ENCODE measurements around the gene ASIC5. TPM values are rescaled to one million over a fixed set of nuclear protein-coding genes. Genes with fewer than 3 reads are reported as not detected.

ASIC5 gene
- polyA plus RNA-seq, 1 of the 3 experiments (the other 2 are of a cell fraction) = not detected

GRCh38 chr4:155907556-155907955, 41.5 kb upstream of the ASIC5 start:
- no peak for DNase-seq
- WGBS (ENCODE audit: low lambda C conversion rate) = 58% methylated on average over 1 of the region's 1 CpG
- Histone ChIP-seq H4K20me1 (ENCODE audit: insufficient read depth) (no peaks in the 10 kb centered on the region), H3K4me2 (no peak overlapping the region), H3K27ac (ENCODE audit: low read depth in 2 of 2, low read length in 1 of 2) (no peak overlapping the region; a peak in 1 of 4 replicates), H3K27me3 (ENCODE audit: insufficient read depth) (no peaks in the 10 kb centered on the region), H3F3A (replicated peaks; ENCODE audit: insufficient read depth) (no peaks in the 10 kb centered on the region), H3K9me3 (no peaks in the 10 kb centered on the region), H3K9ac (no peak overlapping the region), H3K4me1 (ENCODE audit: control insufficient read depth in 1 of 2, insufficient read depth in 2 of 2, low read depth in 1 of 2, low read length in 1 of 2) (peaks cover 0 to 5% of the 10 kb centered on the region in 2 experiments; a peak in 1 of 4 replicates), H3K9me2 (no peaks in the 10 kb centered on the region), H3K4me3 (ENCODE audit: low read depth in 2 of 2, low read length in 1 of 2) (no peak overlapping the region), H3K79me2 (ENCODE audit: insufficient read depth) (no peaks in the 10 kb centered on the region), H3K36me3 (replicated peaks in 1 of 2; ENCODE audit: control insufficient read depth in 1 of 2, insufficient read depth in 2 of 2, low read length in 1 of 2) (no peaks in the 10 kb centered on the region), H2AFZ (ENCODE audit: low read depth) (0 out of 2 replicates have a peak overlapping the region, but pooled peaks have one; percentile 4)
- ChIA-PET POLR2A (no interaction called here), CTCF (no interaction called here)
- TF ChIP-seq RCOR1 (IDR thresholded peaks at IDR 0.05; ENCODE audit: low read length) (no peak), RXRA (IDR thresholded peaks at IDR 0.05; ENCODE audit: borderline replicate concordance, low read depth) (no peak), FOSL2 (IDR thresholded peaks at IDR 0.05; ENCODE audit: borderline replicate concordance, low read depth) (no peak), FOXM1 (IDR thresholded peaks at IDR 0.05; ENCODE audit: low read depth) (no peak), RAD21 (IDR thresholded peaks at IDR 0.05; ENCODE audit: low read length) (no peak), MEF2A (IDR thresholded peaks at IDR 0.05; ENCODE audit: borderline replicate concordance, low read depth) (no peak), GATA2 (CRISPR knock-in tag; IDR thresholded peaks at IDR 0.05) (no peak), ELF1 (IDR thresholded peaks at IDR 0.05) (no peak), SMC3 (IDR thresholded peaks at IDR 0.05; ENCODE audit: low read depth, low read length) (no peak), TCF12 (IDR thresholded peaks at IDR 0.05) (no peak), TAF1 (IDR thresholded peaks at IDR 0.05; ENCODE audit: borderline replicate concordance, low read depth, low read length) (no peak), SIN3A (IDR thresholded peaks at IDR 0.05; ENCODE audit: borderline replicate concordance, low read depth, low read length) (no peak), EP300 (IDR thresholded peaks at IDR 0.05; ENCODE audit: borderline replicate concordance in 1 of 2, low read depth in 1 of 2, low read length in 1 of 2) (no peak), GABPA (IDR thresholded peaks at IDR 0.05; ENCODE audit: low read depth) (no peak), POLR2AphosphoS5 (IDR thresholded peaks at IDR 0.05; ENCODE audit: low read depth, low read length) (no peak)
- TF ChIP-seq, protein P1, sequence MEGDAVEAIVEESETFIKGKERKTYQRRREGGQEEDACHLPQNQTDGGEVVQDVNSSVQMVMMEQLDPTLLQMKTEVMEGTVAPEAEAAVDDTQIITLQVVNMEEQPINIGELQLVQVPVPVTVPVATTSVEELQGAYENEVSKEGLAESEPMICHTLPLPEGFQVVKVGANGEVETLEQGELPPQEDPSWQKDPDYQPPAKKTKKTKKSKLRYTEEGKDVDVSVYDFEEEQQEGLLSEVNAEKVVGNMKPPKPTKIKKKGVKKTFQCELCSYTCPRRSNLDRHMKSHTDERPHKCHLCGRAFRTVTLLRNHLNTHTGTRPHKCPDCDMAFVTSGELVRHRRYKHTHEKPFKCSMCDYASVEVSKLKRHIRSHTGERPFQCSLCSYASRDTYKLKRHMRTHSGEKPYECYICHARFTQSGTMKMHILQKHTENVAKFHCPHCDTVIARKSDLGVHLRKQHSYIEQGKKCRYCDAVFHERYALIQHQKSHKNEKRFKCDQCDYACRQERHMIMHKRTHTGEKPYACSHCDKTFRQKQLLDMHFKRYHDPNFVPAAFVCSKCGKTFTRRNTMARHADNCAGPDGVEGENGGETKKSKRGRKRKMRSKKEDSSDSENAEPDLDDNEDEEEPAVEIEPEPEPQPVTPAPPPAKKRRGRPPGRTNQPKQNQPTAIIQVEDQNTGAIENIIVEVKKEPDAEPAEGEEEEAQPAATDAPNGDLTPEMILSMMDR (IDR thresholded peaks at IDR 0.05) = no peak
- TF ChIP-seq, protein P2, sequence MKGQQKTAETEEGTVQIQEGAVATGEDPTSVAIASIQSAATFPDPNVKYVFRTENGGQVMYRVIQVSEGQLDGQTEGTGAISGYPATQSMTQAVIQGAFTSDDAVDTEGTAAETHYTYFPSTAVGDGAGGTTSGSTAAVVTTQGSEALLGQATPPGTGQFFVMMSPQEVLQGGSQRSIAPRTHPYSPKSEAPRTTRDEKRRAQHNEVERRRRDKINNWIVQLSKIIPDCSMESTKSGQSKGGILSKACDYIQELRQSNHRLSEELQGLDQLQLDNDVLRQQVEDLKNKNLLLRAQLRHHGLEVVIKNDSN (IDR thresholded peaks at IDR 0.05; ENCODE audit: borderline replicate concordance, low read depth) = no peak
